NCI-H446 (cell line): Measurements from ENCODE around the gene OR5B21.

Experiments
- DNase-seq, 2 experiments: peaks; one replicate each; lab custom pipeline; 2025; lab: John Stamatoyannopoulos, UW

Gene OR5B21

GRCh38 chr11:58493676-58494075 is 14.2 kb downstream of the OR5B21 start:
- DNase-seq = no peak

GRCh38 chr11:58490827-58491226 is 17.1 kb downstream of the OR5B21 start:
- DNase-seq = no peak

- no peak for DNase-seq
Observed at GRCh38 chr11:58487170-58487569, 20.7 kb downstream of the OR5B21 start.

GRCh38 chr11:58485961-58486360 is 21.9 kb downstream of the OR5B21 start:
- no peak for DNase-seq

- no peak for DNase-seq
Observed at GRCh38 chr11:58471892-58472291, 36.0 kb downstream of the OR5B21 start.

GRCh38 chr11:58466293-58466692 is 41.6 kb downstream of the OR5B21 start:
- no peak for DNase-seq

GRCh38 chr11:58465690-58466089 is 42.2 kb downstream of the OR5B21 start:
- no peak for DNase-seq
